ENCODE data around the gene TNRC6C.

GRCh38 chr17:78109489-78109761 is 150.9 kb downstream of the TNRC6C start:
- TF ChIP-seq CTCF (IDR thresholded peaks at IDR 0.05; ENCODE audit: borderline replicate concordance, extremely low read depth, low read length, poor library complexity, severe bottlenecking) (no peak), EZH2 (IDR thresholded peaks at IDR 0.05; ENCODE audit: borderline replicate concordance, low read depth, low read length, severe bottlenecking) (no peak)
